DMS153 treated with DMSO at 0.1 percent for 48 hours (cell line): Measurements from ENCODE around the gene KLHL2.
"Not testable (repeated sequence)": the region's sequence is repeated elsewhere in the genome, so short reads cannot be mapped to it uniquely, and the experiment has no call there.

ENCODE experiments used
- DNase-seq: peaks from one replicate; lab custom pipeline; 2025; ENCODE audit not compliant: unreplicated experiment; lab: John Stamatoyannopoulos, UW

KLHL2 gene

GRCh38 chr4:165207431-165208220, at the start of gene KLHL2:
TSS of gene KLHL2 (plus strand) at chr4:165207561. CDS start at chr4:165207877, 316 bp downstream.
- peak; percentile 72 for DNase-seq

GRCh38 chr4:165158762-165159161, 48.6 kb upstream of the KLHL2 start:
- no peak for DNase-seq

GRCh38 chr4:165164257-165164656, 43.1 kb upstream of the KLHL2 start:
- no peak for DNase-seq

- DNase-seq: not testable (repeated sequence)
Observed at GRCh38 chr4:165166872-165167271, 40.5 kb upstream of the KLHL2 start.

- DNase-seq: no peak
Observed at GRCh38 chr4:165167650-165168049, 39.7 kb upstream of the KLHL2 start.

GRCh38 chr4:165170819-165171218, 36.5 kb upstream of the KLHL2 start:
- no peak for DNase-seq

GRCh38 chr4:165175470-165175869, 31.9 kb upstream of the KLHL2 start:
- not testable (repeated sequence) for DNase-seq

GRCh38 chr4:165175879-165176278, 31.5 kb upstream of the KLHL2 start:
- DNase-seq: no peak

GRCh38 chr4:165177725-165178666, 29.4 kb upstream of the KLHL2 start:
- no peak for DNase-seq

GRCh38 chr4:165184220-165184619, 23.1 kb upstream of the KLHL2 start:
- no peak for DNase-seq

- DNase-seq: not testable (repeated sequence)
Observed at GRCh38 chr4:165184998-165185397, 22.4 kb upstream of the KLHL2 start.

- DNase-seq: no peak
Observed at GRCh38 chr4:165185448-165185847, 21.9 kb upstream of the KLHL2 start.

- DNase-seq: no peak
Observed at GRCh38 chr4:165190591-165191347, 16.6 kb upstream of the KLHL2 start.

GRCh38 chr4:165191348-165191656, 16.1 kb upstream of the KLHL2 start:
- no peak for DNase-seq

- DNase-seq: no peak
Observed at GRCh38 chr4:165191814-165192499, 15.4 kb upstream of the KLHL2 start.

- DNase-seq: no peak
Observed at GRCh38 chr4:165192500-165192898, 14.9 kb upstream of the KLHL2 start.

- DNase-seq: no peak
Observed at GRCh38 chr4:165192956-165193355, 14.4 kb upstream of the KLHL2 start.

GRCh38 chr4:165194368-165194767, 13.0 kb upstream of the KLHL2 start:
- DNase-seq: no peak

GRCh38 chr4:165198329-165198728, 9.0 kb upstream of the KLHL2 start:
- DNase-seq: no peak

- DNase-seq: no peak
Observed at GRCh38 chr4:165199286-165199685, 8.1 kb upstream of the KLHL2 start.

- DNase-seq: no peak
Observed at GRCh38 chr4:165199722-165200121, 7.6 kb upstream of the KLHL2 start.
